Ovary (tissue), 9 donors: ENCODE results near the gene PTH. TPM values are rescaled to one million over a fixed set of nuclear protein-coding genes. Genes with fewer than 3 reads are reported as not detected.

Experiments
- DNase-seq, 5 donors: peaks; one replicate each; pipeline ENCODE4 v3.0.0-alpha.2; 2019 to 2020
- H3K27ac ChIP-seq, 2 donors: fragments of 200-600 bp; one replicate each; pipeline versions ENCODE4 v1.5.1 to v1.8.0; 2019 to 2022
- H3K27me3 ChIP-seq: fragments of 200-600 bp; one replicate; pipeline ENCODE4 v1.8.0; 2022
- H3K36me3 ChIP-seq: fragments of 200-600 bp; sonication (generic); one replicate; pipeline ENCODE4 v1.5.1; 2019
- H3K4me1 ChIP-seq: one replicate; pipeline ENCODE4 v1.8.1; 2013; ENCODE audit warnings: mild to moderate bottlenecking, moderate library complexity; ENCODE audit not compliant: insufficient read depth
- H3K4me3 ChIP-seq: fragments of 200-600 bp; sonication (generic); one replicate; pipeline ENCODE4 v1.5.1; 2017
- H3K9me3 ChIP-seq, 2 donors: fragments of 200-600 bp in 1 of 2; sonication (generic) in 1 of 2; one replicate each; pipeline versions ENCODE4 v1.5.1 to v1.8.1; 2013 to 2019; ENCODE audit warnings: mild to moderate bottlenecking in 1 of 2, moderate library complexity in 1 of 2
- CTCF ChIP-seq, 3 donors: fragments of 450-650 bp in 2 of 3; fragments of 200-600 bp in 1 of 3; IDR thresholded peaks; one replicate each; pipeline versions ENCODE4 v1.5.1 to v1.8.0; 2016 to 2022; ENCODE audit warnings: antibody characterized with exemption in 3 of 3, mild to moderate bottlenecking in 1 of 3
- EP300 ChIP-seq: sonication (generic); formaldehyde crosslinking; IDR thresholded peaks from one replicate; pipeline ENCODE4 v1.6.1; 2017; ENCODE audit warnings: antibody characterized with exemption
- POLR2A ChIP-seq: fragments of 450-650 bp; IDR thresholded peaks from one replicate; pipeline ENCODE4 v1.6.1; 2017; ENCODE audit warnings: antibody characterized with exemption, mild to moderate bottlenecking, moderate library complexity
- WGBS, 3 donors: extraction: QIAGEN DNeasy Blood & Tissue Kit in 1 of 3; methylation state at CpG; one replicate each; pipeline versions ENCODE4 v1.1.5 to v1.1.7; 2013 to 2017; 5-methylcytosine and 5-hydroxymethylcytosine counted together
- intact Hi-C, 4 donors: fragments of 100-400 bp; cut with DNase I; formaldehyde crosslinking; loops; one replicate each; pipeline versions ENCODE4 v1.11.0 to v1.15.1; 2022 to 2023
- polyA plus RNA-seq, 2 donors: library from polyadenylated mRNA; stranded (reverse); fragments of 200-250 nt in 1 of 2; fragments of 350-450 nt in 1 of 2; fragmentation: Illumina TruSeq in 1 of 2; extraction: RNeasy Lipid Tissue Mini Kit (QIAGEN cat#74804) in 1 of 2; gene quantifications; one replicate each; pipeline ENCODE4 v1.2.3, GENCODE V29; 2013 to 2014
- total RNA-seq, 7 donors: library from RNA; depleted of rRNA in 2 of 7; stranded (reverse); fragments of >200 nt in 2 of 7; fragmentation: NEBNext Ultra II Directional in 3 of 7; extraction: Animal tissue kit (Norgen Biotek cat#: 25700) in 3 of 7; gene quantifications; one replicate each; pipeline versions ENCODE4 v1.1.0 to v1.2.4, GENCODE V29; 2016 to 2023
- donor health status: DM: no; HTN: no; CAD: no; lungs with moderate emphysema.
- donor health status: DM: no; HTN: no; CAD: no.
- donor health status: Bipolar disorder and iron deficiency.
- donor health status: DM: yes; HTN: yes; CAD: no.
- donor health status: DM: no; HTN: no; CAD: no.
- donor health status: DM: yes; HTN: yes; CAD: no.

PTH gene
- total and polyA plus RNA-seq, 9 donors = not detected

- WGBS, 3 donors = 61 to 66% (median 63%) methylated on average over 5 of the region's 5 CpGs
- no peak for DNase-seq
- Histone ChIP-seq H3K27ac (no peak overlapping the region), H3K4me3 (no peak overlapping the region), H3K4me1 (no peaks in the 10 kb centered on the region), H3K27me3 (no peaks in the 10 kb centered on the region), H3K9me3 (no peaks in the 10 kb centered on the region), H3K36me3 (no peaks in the 10 kb centered on the region)
- intact Hi-C loops = no loop called here
- TF ChIP-seq CTCF (IDR thresholded peaks at IDR 0.05) = no peak
- TF ChIP-seq POLR2A = no peak
- TF ChIP-seq EP300 = no peak
Measured at GRCh38 chr11:13487661-13488030, 8.2 kb downstream of the PTH start.

- Histone ChIP-seq H3K36me3 (no peaks in the 10 kb centered on the region), H3K27ac (no peak overlapping the region), H3K4me3 (no peak overlapping the region), H3K9me3 (no peaks in the 10 kb centered on the region), H3K4me1 (no peaks in the 10 kb centered on the region), H3K27me3 (no peaks in the 10 kb centered on the region)
- intact Hi-C loops = no loop called here
- TF ChIP-seq POLR2A (no peak), EP300 (no peak), CTCF (IDR thresholded peaks at IDR 0.05) (no peak)
- 58 to 65% (median 61%) methylated on average over 26 of the region's 26 CpGs for WGBS, 3 donors
- DNase-seq = peak in 2 of 5 donors; percentile 31 to 44
Measured at GRCh38 chr11:13486926-13487660, 8.7 kb downstream of the PTH start.

GRCh38 chr11:13480198-13480597, 15.6 kb downstream of the PTH start:
- 81 to 92% (median 89%) methylated on average over 9 of the region's 9 CpGs for WGBS, 3 donors
- no peaks in the 10 kb centered on the region for H3K9me3 ChIP-seq
- H3K27me3 ChIP-seq = no peaks in the 10 kb centered on the region
- H3K4me3 ChIP-seq = no peak overlapping the region
- no peaks in the 10 kb centered on the region for H3K4me1 ChIP-seq
- no peaks in the 10 kb centered on the region for H3K36me3 ChIP-seq
- intact Hi-C loops = no loop called here
- H3K27ac ChIP-seq = no peak overlapping the region
- TF ChIP-seq CTCF (IDR thresholded peaks at IDR 0.05) = no peak
- TF ChIP-seq EP300 = no peak
- TF ChIP-seq POLR2A = no peak
- no peak for DNase-seq

GRCh38 chr11:13479688-13480087, 16.1 kb downstream of the PTH start:
- no peak for DNase-seq
- Histone ChIP-seq H3K9me3 (no peaks in the 10 kb centered on the region), H3K4me1 (no peaks in the 10 kb centered on the region), H3K27ac (no peak overlapping the region), H3K27me3 (no peaks in the 10 kb centered on the region), H3K36me3 (no peaks in the 10 kb centered on the region), H3K4me3 (no peak overlapping the region)
- intact Hi-C loops = no loop called here
- 92 to 96% (median 93%) methylated on average over 3 of the region's 3 CpGs for WGBS, 3 donors
- no peak for TF ChIP-seq CTCF (IDR thresholded peaks at IDR 0.05)
- no peak for TF ChIP-seq EP300
- TF ChIP-seq POLR2A = no peak
